H1 (cell line): ENCODE results near the gene DOK1. TPM values are rescaled to one million over a fixed set of nuclear protein-coding genes. Genes with fewer than 3 reads are reported as not detected.

Experiments
- ATF3 ChIP-seq: IDR thresholded peaks from 2 replicates; pipeline ENCODE4 v1.6.1; 2011; ENCODE audit warnings: low read depth, mild to moderate bottlenecking, low read length; ENCODE audit not compliant: insufficient read depth
- CHD2 ChIP-seq: IDR thresholded peaks from 2 replicates; pipeline ENCODE4 v1.6.1; 2012; ENCODE audit warnings: low read length, improper control_type of control experiment
- EP300 ChIP-seq, 2 experiments: IDR thresholded peaks; 1 replicate in 1 of 2; 2 replicates in 1 of 2; pipeline ENCODE4 v1.6.1; 2011 to 2012; ENCODE audit warnings: low read depth in 2 of 2, low read length in 2 of 2, mild to moderate bottlenecking in 2 of 2, borderline replicate concordance in 1 of 2, inconsistent platforms in 1 of 2, moderate library complexity in 1 of 2
- RFX5 ChIP-seq: IDR thresholded peaks from 2 replicates; pipeline ENCODE4 v1.6.1; 2011; ENCODE audit warnings: low read depth, low read length, improper control_type of control experiment, borderline replicate concordance
- polyA plus RNA-seq, 7 experiments: library from polyadenylated mRNA; depleted of rRNA in 3 of 7; stranded (reverse) in 5 of 7; unstranded in 2 of 7; fragments of >200 nt in 5 of 7; fragments of 200-250 nt in 2 of 7; gene quantifications; 1 replicate in 5 of 7; 2 replicates in 1 of 7; 4 replicates in 1 of 7; pipeline versions ENCODE4 v1.2.1 to v1.2.3, GENCODE V29; 2011 to 2013; ENCODE audit warnings: missing spikeins in 2 of 7, mixed read lengths in 2 of 7
- total RNA-seq: library from RNA; stranded (reverse); fragmentation: NEBNext Ultra II Directional; extraction: Animal tissue kit (Norgen Biotek cat#: 25700); gene quantifications from 2 replicates; pipeline ENCODE4 v1.2.1, GENCODE V29; 2021

The DOK1 gene
- total and polyA plus RNA-seq, 2 of the 8 experiments (the other 6 are each of a cell fraction or from before 2014, with no cell fraction given) = 11.0 to 14.3 TPM

GRCh38 chr2:74581463-74581862, 26.9 kb downstream of the DOK1 start (continued):
- TF ChIP-seq EP300 (IDR thresholded peaks at IDR 0.05; ENCODE audit: borderline replicate concordance in 1 of 2, low read depth in 2 of 2, low read length in 2 of 2) (no peak), ATF3 (no peak), RFX5 (no peak), CHD2 (no peak)
